Fibroblast of villous mesenchyme (primary cell): ENCODE data around the gene DTNA. TPM values are rescaled to one million over a fixed set of nuclear protein-coding genes. Genes with fewer than 3 reads are reported as not detected.

Experiments used
- DNase-seq: peaks from one replicate; pipeline ENCODE4 v3.0.0-alpha.2; 2010; ENCODE audit warnings: low read depth
- H3K4me3 ChIP-seq: 2 replicates; pipeline ENCODE4 v1.5.1; 2011; ENCODE audit warnings: low read depth, mild to moderate bottlenecking, low read length
- CTCF ChIP-seq: IDR thresholded peaks from 2 replicates; pipeline ENCODE4 v1.5.1; 2012; ENCODE audit warnings: low read depth, mild to moderate bottlenecking, low read length; ENCODE audit not compliant: insufficient read depth
- total RNA-seq: library from RNA; depleted of rRNA; stranded (reverse); fragments of >200 nt; gene quantifications from 2 replicates; pipeline ENCODE4 v1.2.3, GENCODE V29; 2012

DTNA gene
- total RNA-seq, 1 donor: 18.1 TPM

GRCh38 chr18:34808389-34808788, 98.3 kb downstream of the DTNA start:
- no peak for DNase-seq
- TF ChIP-seq CTCF: no peak
- no peak overlapping the region for H3K4me3 ChIP-seq

DNA sequence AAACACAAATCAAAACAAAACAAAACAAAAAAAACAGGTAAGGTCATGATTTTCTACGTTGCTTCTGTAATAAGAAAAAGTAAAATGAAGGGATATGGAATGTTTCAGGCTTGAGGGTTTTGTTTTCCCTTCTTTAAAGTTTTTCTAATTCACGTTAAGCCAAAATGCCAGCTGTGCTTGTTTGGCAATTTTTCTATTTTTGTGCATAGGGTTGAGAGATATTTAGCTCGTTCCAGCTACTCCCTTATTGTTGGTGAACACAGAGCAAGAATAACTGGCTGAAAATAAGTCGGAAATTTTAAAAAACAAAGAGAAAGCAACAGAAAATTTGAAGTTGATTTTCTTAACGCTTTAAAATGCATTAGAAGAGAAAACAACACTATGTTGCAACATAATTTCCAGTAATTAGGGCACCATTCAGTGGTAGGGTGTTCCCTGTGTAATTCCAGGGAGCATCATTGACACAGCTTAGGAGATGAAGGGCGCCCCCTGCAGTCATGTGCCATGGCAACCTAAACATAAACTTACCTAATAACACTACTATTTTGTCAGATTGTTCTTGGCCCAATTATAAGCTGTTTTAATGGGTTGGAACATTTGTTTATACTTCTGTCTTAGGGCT, 99.5 kb downstream of the DTNA start:
- TF ChIP-seq CTCF: peak; percentile 66
- DNase-seq: peak; percentile 79

DNA sequence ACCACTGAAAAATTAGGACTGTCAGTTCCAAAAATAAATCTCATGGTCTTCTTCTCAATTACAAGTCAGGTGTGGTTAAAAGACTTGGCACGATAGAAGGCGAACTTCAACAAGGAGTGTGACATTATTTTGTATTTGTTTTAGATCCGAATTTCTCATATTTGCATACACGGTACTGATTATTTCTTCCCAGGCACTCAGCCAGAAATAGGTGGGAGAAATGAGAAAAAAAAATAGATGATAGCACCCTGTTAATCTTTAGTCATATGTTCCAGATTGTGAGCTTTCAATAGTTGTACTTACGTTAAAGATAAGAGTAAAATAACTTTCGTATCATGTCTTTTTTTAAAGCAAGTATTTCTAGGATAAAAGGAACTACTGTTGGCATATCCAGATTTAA, 106.1 kb downstream of the DTNA start:
- no peak for DNase-seq
- no peak for TF ChIP-seq CTCF
- no peak overlapping the region for H3K4me3 ChIP-seq

More for the DNA sequence above, 99.5 kb downstream of the DTNA start:
- H3K4me3 ChIP-seq: no peak overlapping the region

- DNase-seq: no peak
- no peak for TF ChIP-seq CTCF
- H3K4me3 ChIP-seq: no peak overlapping the region
These were observed 107.5 kb downstream of the DTNA start for GRCh38 chr18:34817636-34818035.

GRCh38 chr18:34818064-34818463, 108.0 kb downstream of the DTNA start:
- no peak overlapping the region for H3K4me3 ChIP-seq
- no peak for TF ChIP-seq CTCF
- DNase-seq: no peak

GRCh38 chr18:34820360-34821065, 110.4 kb downstream of the DTNA start:
- TF ChIP-seq CTCF: no peak
- H3K4me3 ChIP-seq: no peak overlapping the region
- DNase-seq: no peak
